Osteocyte (in vitro differentiated cells): ENCODE measurements around the gene EBF3. TPM values are rescaled to one million over a fixed set of nuclear protein-coding genes. Genes with fewer than 3 reads are reported as not detected.

Source experiments
- DNase-seq: peaks from one replicate; pipeline ENCODE4 v3.0.0; 2021; ENCODE audit warnings: mixed read lengths; ENCODE audit not compliant: unreplicated experiment; ENCODE audit errors: extremely low spot score
- H3K27ac Mint-ChIP-seq: one replicate; pipeline ENCODE4 v1.8.0; 2021; ENCODE audit warnings: mild to moderate bottlenecking, mixed read lengths; ENCODE audit not compliant: unreplicated experiment
- H3K27me3 Mint-ChIP-seq: one replicate; pipeline ENCODE4 v1.8.0; 2021; ENCODE audit warnings: mixed read lengths; ENCODE audit not compliant: unreplicated experiment
- H3K36me3 Mint-ChIP-seq: one replicate; pipeline ENCODE4 v1.8.0; 2021; ENCODE audit warnings: mixed read lengths; ENCODE audit not compliant: unreplicated experiment
- H3K4me1 Mint-ChIP-seq: one replicate; pipeline ENCODE4 v1.8.0; 2021; ENCODE audit warnings: mixed read lengths; ENCODE audit not compliant: unreplicated experiment
- H3K4me3 Mint-ChIP-seq: one replicate; pipeline ENCODE4 v1.8.0; 2021; ENCODE audit warnings: mild to moderate bottlenecking, moderate library complexity, mixed read lengths; ENCODE audit not compliant: unreplicated experiment
- H3K9me3 Mint-ChIP-seq: one replicate; pipeline ENCODE4 v1.8.0; 2021; ENCODE audit warnings: mixed read lengths; ENCODE audit not compliant: unreplicated experiment
- total RNA-seq: library from RNA; stranded (reverse); gene quantifications from 2 replicates; pipeline ENCODE4 v1.2.1, GENCODE V29; 2021
- TF ChIP-seq, protein P1 (sequence below): fragments of 200-600 bp; sonication (generic); IDR thresholded peaks from 2 replicates; pipeline ENCODE4 v1.5.0; 2021; ENCODE audit warnings: antibody characterized with exemption, mild to moderate bottlenecking, moderate library complexity

The EBF3 gene
- total RNA-seq, 1 donor from 2014 or later, result 0.59 TPM

- no peak for DNase-seq
- Mint-ChIP-seq H3K9me3 (no peaks in the 10 kb centered on the region), H3K27ac (no peak overlapping the region), H3K27me3 (no peaks in the 10 kb centered on the region), H3K4me3 (no peak overlapping the region), H3K36me3 (no peaks in the 10 kb centered on the region), H3K4me1 (no peaks in the 10 kb centered on the region)
- TF ChIP-seq, protein P1, sequence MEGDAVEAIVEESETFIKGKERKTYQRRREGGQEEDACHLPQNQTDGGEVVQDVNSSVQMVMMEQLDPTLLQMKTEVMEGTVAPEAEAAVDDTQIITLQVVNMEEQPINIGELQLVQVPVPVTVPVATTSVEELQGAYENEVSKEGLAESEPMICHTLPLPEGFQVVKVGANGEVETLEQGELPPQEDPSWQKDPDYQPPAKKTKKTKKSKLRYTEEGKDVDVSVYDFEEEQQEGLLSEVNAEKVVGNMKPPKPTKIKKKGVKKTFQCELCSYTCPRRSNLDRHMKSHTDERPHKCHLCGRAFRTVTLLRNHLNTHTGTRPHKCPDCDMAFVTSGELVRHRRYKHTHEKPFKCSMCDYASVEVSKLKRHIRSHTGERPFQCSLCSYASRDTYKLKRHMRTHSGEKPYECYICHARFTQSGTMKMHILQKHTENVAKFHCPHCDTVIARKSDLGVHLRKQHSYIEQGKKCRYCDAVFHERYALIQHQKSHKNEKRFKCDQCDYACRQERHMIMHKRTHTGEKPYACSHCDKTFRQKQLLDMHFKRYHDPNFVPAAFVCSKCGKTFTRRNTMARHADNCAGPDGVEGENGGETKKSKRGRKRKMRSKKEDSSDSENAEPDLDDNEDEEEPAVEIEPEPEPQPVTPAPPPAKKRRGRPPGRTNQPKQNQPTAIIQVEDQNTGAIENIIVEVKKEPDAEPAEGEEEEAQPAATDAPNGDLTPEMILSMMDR, result no peak
Observed at GRCh38 chr10:129884398-129885078, 79.5 kb downstream of the EBF3 start.

- DNase-seq, result no peak
- no peak overlapping the region for H3K27ac Mint-ChIP-seq
- H3K4me1 Mint-ChIP-seq, result no peaks in the 10 kb centered on the region
- no peaks in the 10 kb centered on the region for H3K36me3 Mint-ChIP-seq
- H3K27me3 Mint-ChIP-seq, result no peaks in the 10 kb centered on the region
- H3K9me3 Mint-ChIP-seq, result no peaks in the 10 kb centered on the region
- TF ChIP-seq, protein P1, result no peak
- no peak overlapping the region for H3K4me3 Mint-ChIP-seq
Observed at GRCh38 chr10:129883626-129884397, 80.3 kb downstream of the EBF3 start.

GRCh38 chr10:129883029-129883428, 81.0 kb downstream of the EBF3 start:
- H3K4me1 Mint-ChIP-seq, result no peaks in the 10 kb centered on the region
- no peaks in the 10 kb centered on the region for H3K36me3 Mint-ChIP-seq
- H3K4me3 Mint-ChIP-seq, result no peak overlapping the region
- no peaks in the 10 kb centered on the region for H3K27me3 Mint-ChIP-seq
- TF ChIP-seq, protein P1, result no peak
- no peak overlapping the region for H3K27ac Mint-ChIP-seq
- no peaks in the 10 kb centered on the region for H3K9me3 Mint-ChIP-seq
- no peak for DNase-seq

DNA sequence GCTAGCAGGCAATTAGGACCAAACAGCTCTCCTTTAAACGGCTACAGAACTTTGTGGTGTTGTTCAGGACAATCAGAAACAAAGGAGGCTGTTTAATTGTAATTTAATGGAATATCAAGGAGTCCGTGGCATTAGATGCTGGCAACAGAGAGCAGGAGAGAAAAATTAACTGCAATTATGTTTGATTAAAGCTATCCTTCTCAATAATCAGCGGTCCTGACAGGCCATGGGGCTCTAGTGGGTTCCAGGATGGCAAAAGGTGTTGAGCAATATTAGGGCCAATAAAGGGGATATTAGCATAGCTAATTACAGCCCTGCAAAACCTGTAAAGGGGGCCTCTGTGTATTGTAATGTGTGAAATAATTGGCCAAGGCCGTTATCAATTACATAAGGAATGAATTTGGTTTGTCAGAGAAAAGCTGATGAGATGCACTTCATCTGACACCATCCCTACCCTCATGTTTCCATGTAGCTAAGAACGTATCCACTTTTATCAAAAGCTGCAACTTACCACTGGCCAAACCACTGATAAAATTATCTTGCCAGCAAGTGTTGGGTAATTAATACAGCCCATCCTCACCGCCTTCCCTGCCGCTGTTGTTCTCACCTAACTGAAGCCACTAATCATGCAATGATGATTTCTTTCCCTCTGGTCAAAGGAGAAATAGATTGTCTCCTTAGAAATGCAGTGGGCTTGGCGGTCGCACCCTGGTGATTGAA, 81.6 kb downstream of the EBF3 start:
- H3K4me3 Mint-ChIP-seq, result no peak overlapping the region
- TF ChIP-seq, protein P1, result no peak
- no peaks in the 10 kb centered on the region for H3K36me3 Mint-ChIP-seq
- no peak for DNase-seq
- no peaks in the 10 kb centered on the region for H3K27me3 Mint-ChIP-seq
- H3K9me3 Mint-ChIP-seq, result peaks cover 4% of the 10 kb centered on the region
- H3K27ac Mint-ChIP-seq, result no peak overlapping the region
- no peaks in the 10 kb centered on the region for H3K4me1 Mint-ChIP-seq

DNA sequence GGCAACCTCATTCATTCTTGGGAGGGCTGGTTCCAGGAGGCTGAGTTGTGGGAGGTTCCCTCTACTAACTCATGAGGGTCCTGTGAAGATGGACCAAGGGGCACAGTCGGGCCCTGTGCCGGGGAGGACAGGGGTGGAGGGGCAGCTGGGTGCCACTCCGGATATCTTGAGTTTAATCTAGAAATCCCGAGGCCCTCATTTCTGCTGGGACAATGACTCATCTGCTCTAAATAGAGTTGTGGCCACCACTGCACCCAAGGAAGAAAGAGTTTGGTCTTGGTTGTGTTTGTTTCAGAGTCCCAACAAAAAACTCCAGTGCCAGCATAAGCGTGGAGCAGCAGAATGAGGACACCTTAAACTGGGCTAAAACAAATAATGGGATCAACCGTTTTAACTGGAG, 82.4 kb downstream of the EBF3 start:
- H3K27ac Mint-ChIP-seq, result no peak overlapping the region
- TF ChIP-seq, protein P1, result no peak
- no peak overlapping the region for H3K4me3 Mint-ChIP-seq
- H3K27me3 Mint-ChIP-seq, result no peaks in the 10 kb centered on the region
- peaks cover 4% of the 10 kb centered on the region for H3K9me3 Mint-ChIP-seq
- DNase-seq, result no peak
- no peaks in the 10 kb centered on the region for H3K36me3 Mint-ChIP-seq
- H3K4me1 Mint-ChIP-seq, result no peaks in the 10 kb centered on the region
